Neural cell (in vitro differentiated cells): ENCODE data around the gene KRT85.

Experiments
- CTCF ChIP-seq: fragments of 450-650 bp; IDR thresholded peaks from 2 replicates; pipeline ENCODE4 v1.5.1; 2014; ENCODE audit warnings: antibody characterized with exemption, mild to moderate bottlenecking, moderate library complexity; ENCODE audit not compliant: poor library complexity, severe bottlenecking
- RAD21 ChIP-seq: fragments of 450-650 bp; conservative IDR thresholded peaks from 2 replicates; pipeline ENCODE4 v1.6.1; 2014; ENCODE audit warnings: antibody characterized with exemption, mild to moderate bottlenecking, moderate library complexity
- SMC3 ChIP-seq: fragments of 450-650 bp; conservative IDR thresholded peaks from 2 replicates; pipeline ENCODE4 v1.6.1; 2014; ENCODE audit warnings: antibody characterized with exemption, mild to moderate bottlenecking, moderate library complexity; ENCODE audit not compliant: poor library complexity

- TF ChIP-seq RAD21 (no peak), CTCF (no peak), SMC3 (no peak)
These were observed 22.3 kb upstream of the KRT85 start for GRCh38 chr12:52389313-52390207.
